GM12873 (cell line): ENCODE data around the gene UBALD1.

Experiments used
- TF ChIP-seq, protein P1 (sequence below): IDR thresholded peaks from 2 replicates; pipeline ENCODE4 v1.5.1; 2012; ENCODE audit warnings: low read depth, mild to moderate bottlenecking, moderate library complexity, low read length, control low read depth; ENCODE audit not compliant: insufficient read depth; ENCODE audit errors: missing control alignments

Gene UBALD1

DNA sequence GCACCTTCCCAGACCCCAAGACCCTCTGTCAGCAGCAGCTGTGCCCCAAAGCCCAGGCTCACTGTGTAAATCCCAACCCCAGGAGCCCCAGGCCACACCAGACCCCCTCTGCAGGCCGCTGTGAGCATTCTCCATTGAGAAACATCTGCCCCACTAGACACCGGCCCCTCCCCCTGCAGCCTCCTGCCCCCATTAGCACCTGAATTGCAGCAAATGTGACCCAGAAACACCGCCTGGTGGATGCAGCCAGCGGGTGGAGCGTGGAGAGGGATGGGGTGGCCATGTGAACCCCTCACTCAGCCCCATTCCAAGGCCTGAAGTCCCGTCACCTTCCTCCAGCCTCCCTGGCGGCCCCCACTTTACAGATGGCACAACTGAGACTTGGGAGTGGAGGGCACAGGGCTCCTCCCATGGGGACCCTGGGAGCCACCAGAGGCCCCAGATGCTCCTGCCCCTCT, 2.2 kb downstream of the UBALD1 start:
- TF ChIP-seq, protein P1, sequence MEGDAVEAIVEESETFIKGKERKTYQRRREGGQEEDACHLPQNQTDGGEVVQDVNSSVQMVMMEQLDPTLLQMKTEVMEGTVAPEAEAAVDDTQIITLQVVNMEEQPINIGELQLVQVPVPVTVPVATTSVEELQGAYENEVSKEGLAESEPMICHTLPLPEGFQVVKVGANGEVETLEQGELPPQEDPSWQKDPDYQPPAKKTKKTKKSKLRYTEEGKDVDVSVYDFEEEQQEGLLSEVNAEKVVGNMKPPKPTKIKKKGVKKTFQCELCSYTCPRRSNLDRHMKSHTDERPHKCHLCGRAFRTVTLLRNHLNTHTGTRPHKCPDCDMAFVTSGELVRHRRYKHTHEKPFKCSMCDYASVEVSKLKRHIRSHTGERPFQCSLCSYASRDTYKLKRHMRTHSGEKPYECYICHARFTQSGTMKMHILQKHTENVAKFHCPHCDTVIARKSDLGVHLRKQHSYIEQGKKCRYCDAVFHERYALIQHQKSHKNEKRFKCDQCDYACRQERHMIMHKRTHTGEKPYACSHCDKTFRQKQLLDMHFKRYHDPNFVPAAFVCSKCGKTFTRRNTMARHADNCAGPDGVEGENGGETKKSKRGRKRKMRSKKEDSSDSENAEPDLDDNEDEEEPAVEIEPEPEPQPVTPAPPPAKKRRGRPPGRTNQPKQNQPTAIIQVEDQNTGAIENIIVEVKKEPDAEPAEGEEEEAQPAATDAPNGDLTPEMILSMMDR: no peak

DNA sequence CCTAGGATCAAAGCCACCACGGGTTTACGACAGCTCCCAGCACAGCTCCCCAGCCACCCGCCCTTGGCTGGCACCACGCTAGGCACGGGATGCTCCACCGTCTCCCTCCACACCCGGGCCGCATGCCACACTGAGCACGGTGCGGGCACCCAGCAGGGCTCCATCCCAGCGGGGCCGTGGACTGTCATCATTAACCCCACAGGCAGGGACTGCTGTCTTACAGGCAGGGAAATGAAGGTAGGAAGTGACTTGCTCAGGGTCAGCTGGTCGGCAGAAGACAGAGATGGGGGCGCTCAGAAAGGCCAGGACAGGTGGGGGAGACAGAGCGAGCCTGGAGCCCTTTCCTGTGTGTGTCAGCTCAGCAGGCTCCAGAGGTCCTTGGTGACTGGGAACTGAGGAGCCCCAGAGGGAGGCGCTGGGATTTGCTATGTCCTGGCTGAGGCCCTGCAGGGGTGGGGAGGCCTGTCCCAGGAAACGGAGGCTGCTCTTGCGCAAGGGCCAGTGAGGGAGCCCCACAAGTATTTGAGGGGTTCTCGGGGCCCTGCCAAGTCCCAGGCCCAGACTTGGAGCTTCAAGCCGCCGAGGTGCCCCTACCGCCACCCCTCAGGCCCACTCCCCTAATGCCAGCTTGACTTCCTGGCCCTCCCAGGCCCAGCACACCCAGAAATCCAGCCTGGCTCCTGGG, 3.2 kb downstream of the UBALD1 start:
- TF ChIP-seq, protein P1: no peak

DNA sequence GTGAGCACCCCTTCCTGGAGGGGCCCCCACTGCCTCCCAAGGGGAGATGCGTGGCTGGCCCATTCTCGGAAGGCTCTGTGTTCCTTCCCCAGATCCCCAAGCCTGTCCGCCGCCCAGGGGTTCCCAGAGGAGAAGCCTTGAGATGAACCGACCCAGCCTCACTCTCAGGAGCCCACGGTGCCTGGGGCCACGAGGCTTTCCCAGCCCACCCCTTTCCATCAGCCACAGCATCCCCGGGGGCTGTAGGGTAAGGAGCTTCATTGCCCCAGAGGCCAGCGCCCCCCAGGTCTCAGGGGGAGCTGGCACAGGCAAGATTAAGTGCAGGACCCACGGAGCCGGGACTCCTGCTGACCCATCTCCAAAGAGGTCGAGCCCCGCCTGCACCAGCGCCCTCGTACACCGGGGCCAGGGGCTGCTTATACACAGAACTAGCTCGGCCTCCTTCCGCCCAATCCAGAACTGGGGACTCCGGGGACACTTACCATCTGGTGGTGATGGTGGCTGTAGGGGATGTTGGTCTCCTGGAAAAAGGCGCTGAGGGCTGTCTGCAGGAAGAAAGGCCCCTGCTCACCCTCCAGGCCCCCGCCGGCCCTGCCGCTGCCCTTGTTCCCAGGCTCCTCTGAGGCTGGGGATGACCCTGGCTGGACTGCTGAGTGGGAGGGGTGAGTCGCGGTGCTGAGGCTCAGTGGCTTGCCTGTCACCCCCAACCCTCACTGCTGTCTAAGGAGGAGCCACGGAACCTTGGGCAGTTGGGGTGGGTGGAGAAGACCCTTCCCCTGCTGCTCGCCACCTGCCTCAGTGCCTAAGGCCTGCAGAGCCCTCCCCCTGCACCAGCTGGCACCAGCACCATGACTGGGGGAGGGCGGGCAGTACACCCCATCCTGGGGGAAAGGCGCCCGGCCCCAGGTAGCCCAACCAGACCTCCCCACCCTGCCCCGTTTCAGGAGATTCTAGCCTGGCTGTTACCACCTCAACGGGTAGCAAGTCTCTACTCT, 4.4 kb downstream of the UBALD1 start:
- TF ChIP-seq, protein P1: no peak

DNA sequence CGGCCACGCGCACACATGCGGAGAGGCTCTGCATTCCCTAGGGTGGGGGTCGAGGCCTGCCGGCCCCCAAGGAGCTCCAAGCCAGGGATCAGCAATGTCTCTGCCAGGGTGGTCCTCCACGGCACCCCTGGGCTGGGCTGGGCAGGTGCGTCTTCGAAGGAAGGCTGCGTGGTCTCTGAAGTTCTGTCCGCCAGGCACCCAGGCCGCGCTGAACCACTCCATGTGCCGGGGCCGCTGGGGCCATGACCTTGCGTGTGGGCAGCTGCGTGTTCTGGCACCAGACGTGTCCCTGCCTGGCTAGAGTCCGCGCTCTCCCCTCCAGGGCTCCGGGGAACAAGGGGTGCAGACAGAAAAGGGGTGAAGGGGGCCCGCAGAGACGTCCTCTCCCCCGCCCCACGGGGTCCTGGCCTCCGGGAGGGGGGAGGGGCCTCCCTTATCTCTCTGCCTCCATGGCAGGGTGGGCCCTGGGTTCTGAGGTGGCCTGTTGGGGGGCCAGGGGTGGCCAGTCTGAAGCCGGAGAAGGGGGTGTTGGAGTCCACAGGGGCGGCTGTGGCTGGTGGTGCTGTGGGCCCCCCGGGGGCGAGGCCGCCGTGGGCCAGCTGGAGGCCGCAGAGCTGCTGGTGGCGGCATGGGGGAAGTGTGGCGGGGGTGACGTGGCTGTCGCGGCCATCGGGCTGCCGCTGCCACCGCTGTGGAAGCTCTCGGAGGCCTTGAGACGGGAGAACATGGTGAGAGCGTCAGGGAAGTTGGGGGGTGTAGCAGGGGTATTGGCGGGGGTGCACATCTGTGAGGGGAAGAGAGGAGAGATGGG, 5.3 kb downstream of the UBALD1 start:
- TF ChIP-seq, protein P1: no peak

DNA sequence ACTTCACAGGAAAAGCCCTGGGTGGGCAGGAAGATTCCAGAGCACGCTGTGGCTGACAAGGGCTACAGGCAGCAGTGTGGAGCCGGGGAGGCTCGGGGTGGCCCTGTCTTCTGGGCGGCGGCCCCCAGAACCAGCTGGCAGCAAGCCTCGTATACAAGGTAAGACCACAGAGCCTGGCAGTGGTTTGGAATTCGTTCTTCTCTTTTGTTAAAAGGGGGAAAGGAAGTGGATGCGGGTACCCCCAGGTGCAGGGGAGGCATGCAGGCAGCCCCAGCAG, 6.0 kb downstream of the UBALD1 start:
- TF ChIP-seq, protein P1: no peak

DNA sequence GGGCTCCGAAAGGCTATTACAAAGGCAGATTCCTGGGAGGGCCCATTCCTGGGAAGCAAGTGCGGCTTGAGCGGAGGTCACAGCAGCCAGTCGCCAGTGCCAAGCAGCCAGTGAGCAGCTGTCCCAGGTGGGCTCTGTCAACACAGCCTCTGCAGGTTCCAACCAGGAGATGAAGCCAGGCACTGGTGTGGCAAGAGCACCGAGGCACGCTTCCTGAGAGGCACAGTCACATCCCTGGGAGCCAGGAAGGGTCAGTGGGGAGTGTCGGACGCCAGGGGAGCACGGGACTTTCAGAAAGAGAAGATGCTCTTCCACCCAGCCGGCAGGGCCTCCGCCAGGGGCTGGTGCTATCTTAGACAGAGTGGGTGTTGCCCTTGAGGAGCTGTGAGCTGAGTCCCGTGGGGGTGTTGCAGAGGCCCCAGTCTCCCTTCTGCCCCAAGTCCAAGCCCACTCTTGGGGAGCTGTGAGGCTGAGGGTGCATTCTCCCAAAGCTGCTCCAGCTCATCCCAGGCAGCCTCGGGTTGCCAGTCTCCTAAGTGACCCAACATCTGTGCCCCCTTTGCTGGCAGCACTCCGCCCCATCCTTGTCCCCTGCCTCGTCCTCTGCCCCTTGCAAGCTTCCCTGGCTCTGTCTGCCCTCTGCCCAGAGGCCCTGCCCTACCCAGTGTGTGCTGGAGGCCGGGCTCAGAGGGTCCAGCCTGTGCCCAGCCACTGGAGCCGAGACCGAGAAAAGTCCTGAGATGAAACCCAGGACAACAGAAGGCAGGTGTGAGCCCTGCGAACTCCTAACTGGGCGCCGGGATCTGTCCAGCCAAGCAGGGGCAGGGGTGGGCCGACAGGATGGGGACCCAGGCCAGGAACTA, 6.6 kb downstream of the UBALD1 start:
- TF ChIP-seq, protein P1: no peak
